ENCODE data around the gene SPATA9.

The SPATA9 gene

GRCh38 chr5:95684361-95684760 lies 1.6 kb upstream of the SPATA9 start:
- no peak overlapping the region for H4K8ac ChIP-seq (ENCODE audit: low read depth, low read length)
- H3K4me2 ChIP-seq (ENCODE audit: low read length), result no peak overlapping the region
- H3K36me3 ChIP-seq (ENCODE audit: control insufficient read depth in 1 of 2, insufficient read depth in 2 of 2, low read length in 2 of 2), result no peaks in the 10 kb centered on the region
- no peak overlapping the region for H4K12ac ChIP-seq (ENCODE audit: low read depth, low read length)
- H3K9me3 ChIP-seq (ENCODE audit: insufficient read depth, low read depth, low read length), result no peaks in the 10 kb centered on the region
- H2AK5ac ChIP-seq (ENCODE audit: low read length), result no peak overlapping the region
- no peak overlapping the region for H3K14ac ChIP-seq (ENCODE audit: low read length)
- no CpG with 5 or more reads among the region's 2 CpGs for WGBS (ENCODE audit: extremely low coverage, insufficient coverage, insufficient read length)
- H2BK12ac ChIP-seq (ENCODE audit: low read length), result no peak overlapping the region
- no peak overlapping the region for H3K18ac ChIP-seq (ENCODE audit: low read length)
- no peak overlapping the region for H3K23ac ChIP-seq (ENCODE audit: low read length)
- DNase-seq, result no peak
- no peak overlapping the region for H4K91ac ChIP-seq (ENCODE audit: low read depth, low read length)
- H3K4me3 ChIP-seq (ENCODE audit: low read depth, low read length), result no peak overlapping the region
- no peak overlapping the region for H2BK120ac ChIP-seq (ENCODE audit: insufficient read depth, low read length, poor library complexity)
- no peak overlapping the region for H3K9ac ChIP-seq (ENCODE audit: low read length)
- H3K4me1 ChIP-seq (ENCODE audit: control insufficient read depth in 1 of 2, insufficient read depth in 2 of 2, low read length in 2 of 2), result peaks cover 1 to 5% of the 10 kb centered on the region in 2 experiments
- no peak overlapping the region for H2BK5ac ChIP-seq (ENCODE audit: low read depth, low read length, poor library complexity)
- no peak overlapping the region for H2AFZ ChIP-seq (ENCODE audit: insufficient read depth, low read length, poor library complexity)
- no peak overlapping the region for H3K4ac ChIP-seq (ENCODE audit: low read depth, low read length)
- no peaks in the 10 kb centered on the region for H3K27me3 ChIP-seq (ENCODE audit: insufficient read depth, low read length)
- no peaks in the 10 kb centered on the region for H3K79me2 ChIP-seq (ENCODE audit: control insufficient read depth, insufficient read depth, low read length, poor library complexity)
- H3K79me1 ChIP-seq (ENCODE audit: low read length), result peaks cover 7% of the 10 kb centered on the region
- H3K27ac ChIP-seq (ENCODE audit: low read depth, low read length), result no peak overlapping the region

- Histone ChIP-seq H3K9me3 (ENCODE audit: insufficient read depth, low read depth, low read length) (no peaks in the 10 kb centered on the region), H3K14ac (ENCODE audit: low read length) (no peak overlapping the region), H3K4me2 (ENCODE audit: low read length) (no peak overlapping the region), H3K4me1 (ENCODE audit: control insufficient read depth in 1 of 2, insufficient read depth in 2 of 2, low read length in 2 of 2) (peaks cover 11 to 21% of the 10 kb centered on the region in 2 experiments), H2BK5ac (ENCODE audit: low read depth, low read length, poor library complexity) (no peak overlapping the region), H3K27ac (ENCODE audit: low read depth, low read length) (no peak overlapping the region), H4K8ac (ENCODE audit: low read depth, low read length) (no peak overlapping the region), H2AFZ (ENCODE audit: insufficient read depth, low read length, poor library complexity) (no peak overlapping the region), H2BK12ac (ENCODE audit: low read length) (no peak overlapping the region), H3K79me2 (ENCODE audit: control insufficient read depth, insufficient read depth, low read length, poor library complexity) (no peaks in the 10 kb centered on the region), H3K4me3 (ENCODE audit: low read depth, low read length) (no peak overlapping the region), H2AK5ac (ENCODE audit: low read length) (no peak overlapping the region), H3K27me3 (ENCODE audit: insufficient read depth, low read length) (no peaks in the 10 kb centered on the region), H3K23ac (ENCODE audit: low read length) (no peak overlapping the region), H4K91ac (ENCODE audit: low read depth, low read length) (no peak overlapping the region), H4K12ac (ENCODE audit: low read depth, low read length) (no peak overlapping the region), H2BK120ac (ENCODE audit: insufficient read depth, low read length, poor library complexity) (no peak overlapping the region), H3K79me1 (ENCODE audit: low read length) (peaks cover 13% of the 10 kb centered on the region), H3K9ac (ENCODE audit: low read length) (no peak overlapping the region), H3K4ac (ENCODE audit: low read depth, low read length) (no peak overlapping the region), H3K18ac (ENCODE audit: low read length) (no peak overlapping the region), H3K36me3 (ENCODE audit: control insufficient read depth in 1 of 2, insufficient read depth in 2 of 2, low read length in 2 of 2) (no peaks in the 10 kb centered on the region)
- DNase-seq, result peak; percentile 88 to 90
- WGBS (ENCODE audit: extremely low coverage, insufficient coverage, insufficient read length), result no CpG with 5 or more reads among the region's 3 CpGs
These were observed 9.7 kb downstream of the SPATA9 start for GRCh38 chr5:95673081-95673480.

- Histone ChIP-seq H3K4me1 (ENCODE audit: control insufficient read depth in 1 of 2, insufficient read depth in 2 of 2, low read length in 2 of 2) (peaks cover 11 to 21% of the 10 kb centered on the region in 2 experiments), H3K18ac (ENCODE audit: low read length) (no peak overlapping the region), H3K4me3 (ENCODE audit: low read depth, low read length) (no peak overlapping the region), H3K23ac (ENCODE audit: low read length) (no peak overlapping the region), H4K8ac (ENCODE audit: low read depth, low read length) (no peak overlapping the region), H3K36me3 (ENCODE audit: control insufficient read depth in 1 of 2, insufficient read depth in 2 of 2, low read length in 2 of 2) (no peaks in the 10 kb centered on the region), H4K12ac (ENCODE audit: low read depth, low read length) (no peak overlapping the region), H3K4ac (ENCODE audit: low read depth, low read length) (no peak overlapping the region), H2AFZ (ENCODE audit: insufficient read depth, low read length, poor library complexity) (no peak overlapping the region), H3K4me2 (ENCODE audit: low read length) (no peak overlapping the region), H2BK12ac (ENCODE audit: low read length) (no peak overlapping the region), H3K79me1 (ENCODE audit: low read length) (peaks cover 13% of the 10 kb centered on the region), H3K27ac (ENCODE audit: low read depth, low read length) (no peak overlapping the region), H3K9me3 (ENCODE audit: insufficient read depth, low read depth, low read length) (no peaks in the 10 kb centered on the region), H3K9ac (ENCODE audit: low read length) (no peak overlapping the region), H4K91ac (ENCODE audit: low read depth, low read length) (no peak overlapping the region), H2BK5ac (ENCODE audit: low read depth, low read length, poor library complexity) (no peak overlapping the region), H3K27me3 (ENCODE audit: insufficient read depth, low read length) (no peaks in the 10 kb centered on the region), H3K14ac (ENCODE audit: low read length) (no peak overlapping the region), H3K79me2 (ENCODE audit: control insufficient read depth, insufficient read depth, low read length, poor library complexity) (no peaks in the 10 kb centered on the region), H2BK120ac (ENCODE audit: insufficient read depth, low read length, poor library complexity) (no peak overlapping the region), H2AK5ac (ENCODE audit: low read length) (no peak overlapping the region)
- DNase-seq, result peak; percentile 10 to 61
These were observed 10.2 kb downstream of the SPATA9 start for GRCh38 chr5:95672641-95673040.

GRCh38 chr5:95671826-95672225 lies 11.0 kb downstream of the SPATA9 start:
- Histone ChIP-seq H3K9ac (ENCODE audit: low read length) (no peak overlapping the region), H3K79me1 (ENCODE audit: low read length) (peaks cover 13% of the 10 kb centered on the region), H3K4me1 (ENCODE audit: control insufficient read depth in 1 of 2, insufficient read depth in 2 of 2, low read length in 2 of 2) (peaks cover 11 to 21% of the 10 kb centered on the region in 2 experiments), H3K9me3 (ENCODE audit: insufficient read depth, low read depth, low read length) (no peaks in the 10 kb centered on the region), H3K79me2 (ENCODE audit: control insufficient read depth, insufficient read depth, low read length, poor library complexity) (no peaks in the 10 kb centered on the region), H2AK5ac (ENCODE audit: low read length) (no peak overlapping the region), H3K27ac (ENCODE audit: low read depth, low read length) (no peak overlapping the region), H2BK12ac (ENCODE audit: low read length) (peak overlapping the region; percentile 50), H2AFZ (ENCODE audit: insufficient read depth, low read length, poor library complexity) (no peak overlapping the region), H3K36me3 (ENCODE audit: control insufficient read depth in 1 of 2, insufficient read depth in 2 of 2, low read length in 2 of 2) (no peaks in the 10 kb centered on the region), H4K8ac (ENCODE audit: low read depth, low read length) (no peak overlapping the region), H4K12ac (ENCODE audit: low read depth, low read length) (no peak overlapping the region), H3K23ac (ENCODE audit: low read length) (no peak overlapping the region), H3K27me3 (ENCODE audit: insufficient read depth, low read length) (no peaks in the 10 kb centered on the region), H3K18ac (ENCODE audit: low read length) (no peak overlapping the region), H3K4me3 (ENCODE audit: low read depth, low read length) (no peak overlapping the region), H3K14ac (ENCODE audit: low read length) (peak overlapping the region; percentile 53), H4K91ac (ENCODE audit: low read depth, low read length) (peak overlapping the region; percentile 63), H2BK120ac (ENCODE audit: insufficient read depth, low read length, poor library complexity) (peak overlapping the region; percentile 64), H2BK5ac (ENCODE audit: low read depth, low read length, poor library complexity) (no peak overlapping the region), H3K4ac (ENCODE audit: low read depth, low read length) (no peak overlapping the region), H3K4me2 (ENCODE audit: low read length) (no peak overlapping the region)
- DNase-seq, result no peak
- no CpG with 5 or more reads among the region's 1 CpG for WGBS (ENCODE audit: extremely low coverage, insufficient coverage, insufficient read length)

All from trophoblast cell (in vitro differentiated cells and primary cell).